Fibroblast of lung (primary cell): ENCODE results near the gene OR51I2.

Source experiments
- CTCF ChIP-seq, 2 donors: IDR thresholded peaks in 1 of 2; conservative IDR thresholded peaks in 1 of 2; 1 replicate in 1 of 2; 2 replicates in 1 of 2; pipeline ENCODE4 v1.5.1; 2011 to 2012; ENCODE audit warnings: low read length in 2 of 2, control low read depth in 1 of 2, inconsistent platforms in 1 of 2, low read depth in 1 of 2, mild to moderate bottlenecking in 1 of 2
- EZH2 ChIP-seq: IDR thresholded peaks from 2 replicates; pipeline ENCODE4 v1.5.1; 2012; ENCODE audit warnings: low read length, control low read depth, mild to moderate bottlenecking; ENCODE audit errors: missing control alignments

GRCh38 chr11:5420993-5421392, 28.1 kb upstream of the OR51I2 start:
- TF ChIP-seq CTCF (conservative IDR thresholded peaks at IDR 0.05 in 1 of 2, IDR thresholded peaks at IDR 0.05 in 1 of 2; ENCODE audit: low read depth in 1 of 2, low read length in 2 of 2), result no peak
- no peak for TF ChIP-seq EZH2
